Common myeloid progenitor, CD34-positive (primary cell): ENCODE results near the gene FRY.

Source experiments
- CTCF ChIA-PET: fragments of 350-600 bp; sonication (Branson Sonifier 250); formaldehyde crosslinking; loops from one replicate; lab custom pipeline; 2021; ENCODE audit warnings: antibody characterized with exemption; lab: Charles Lee
- POLR2A ChIA-PET: fragments of 350-600 bp; sonication (Branson Sonifier 250); formaldehyde crosslinking; loops from one replicate; lab custom pipeline; 2021; ENCODE audit warnings: antibody characterized with exemption; lab: Charles Lee
- DNase-seq, 3 donors: peaks; one replicate each; pipeline versions ENCODE4 v3.0.0 to v3.0.0-alpha.2; 2013
- H3K27ac ChIP-seq, 2 experiments: 1 replicate in 1 of 2; 2 replicates in 1 of 2; pipeline ENCODE4 v1.7.0; 2013; ENCODE audit warnings: inconsistent platforms in 2 of 2, low read length in 2 of 2, mild to moderate bottlenecking in 2 of 2, low read depth in 1 of 2, moderate library complexity in 1 of 2; ENCODE audit not compliant: severe bottlenecking in 2 of 2, insufficient read depth in 1 of 2, poor library complexity in 1 of 2
- H3K27me3 ChIP-seq, 5 experiments: replicated peaks in 2 of 5; 1 replicate in 3 of 5; 2 replicates in 2 of 5; pipeline versions ENCODE4 v1.6.1 to v1.7.0; 2013; ENCODE audit warnings: low read length in 4 of 5, mild to moderate bottlenecking in 2 of 5, moderate library complexity in 2 of 5, inconsistent platforms in 1 of 5; ENCODE audit not compliant: insufficient read depth in 5 of 5, control insufficient read depth in 4 of 5
- H3K36me3 ChIP-seq, 4 experiments: 1 replicate in 2 of 4; 2 replicates in 2 of 4; pipeline versions ENCODE4 v1.6.1 to v1.7.0; 2013; ENCODE audit warnings: low read length in 3 of 4, control low read depth in 1 of 4, mild to moderate bottlenecking in 1 of 4; ENCODE audit not compliant: control insufficient read depth in 4 of 4, insufficient read depth in 4 of 4
- H3K4me1 ChIP-seq, 4 experiments: 1 replicate in 3 of 4; 2 replicates in 1 of 4; pipeline versions ENCODE4 v1.6.1 to v1.7.1; 2013; ENCODE audit warnings: low read length in 3 of 4, mild to moderate bottlenecking in 3 of 4, control low read depth in 1 of 4, inconsistent platforms in 1 of 4, moderate library complexity in 1 of 4; ENCODE audit not compliant: control insufficient read depth in 4 of 4, insufficient read depth in 4 of 4; ENCODE audit errors: control extremely low read depth in 1 of 4
- H3K4me3 ChIP-seq, 7 experiments: 1 replicate in 4 of 7; 2 replicates in 3 of 7; pipeline versions ENCODE4 v1.5.1 to v1.7.0; 2013; ENCODE audit warnings: mild to moderate bottlenecking in 7 of 7, low read length in 6 of 7, moderate library complexity in 6 of 7, inconsistent platforms in 2 of 7, low read depth in 2 of 7, control low read depth in 1 of 7; ENCODE audit not compliant: insufficient read depth in 4 of 7, control insufficient read depth in 1 of 7; ENCODE audit errors: extremely low read depth in 1 of 7
- H3K9me3 ChIP-seq, 5 experiments: 1 replicate in 4 of 5; 2 replicates in 1 of 5; pipeline versions ENCODE4 v1.6.1 to v1.7.1; 2013; ENCODE audit warnings: low read length in 4 of 5, mild to moderate bottlenecking in 2 of 5, inconsistent platforms in 1 of 5, low read depth in 1 of 5, moderate library complexity in 1 of 5; ENCODE audit not compliant: control insufficient read depth in 4 of 5, insufficient read depth in 2 of 5; ENCODE audit errors: control extremely low read depth in 1 of 5
- whole genome bisulfite sequencing: methylation state at CpG from one replicate; pipeline ENCODE4 v1.1.5; 2013; ENCODE audit not compliant: insufficient coverage; 5-methylcytosine and 5-hydroxymethylcytosine counted together

FRY gene

DNA sequence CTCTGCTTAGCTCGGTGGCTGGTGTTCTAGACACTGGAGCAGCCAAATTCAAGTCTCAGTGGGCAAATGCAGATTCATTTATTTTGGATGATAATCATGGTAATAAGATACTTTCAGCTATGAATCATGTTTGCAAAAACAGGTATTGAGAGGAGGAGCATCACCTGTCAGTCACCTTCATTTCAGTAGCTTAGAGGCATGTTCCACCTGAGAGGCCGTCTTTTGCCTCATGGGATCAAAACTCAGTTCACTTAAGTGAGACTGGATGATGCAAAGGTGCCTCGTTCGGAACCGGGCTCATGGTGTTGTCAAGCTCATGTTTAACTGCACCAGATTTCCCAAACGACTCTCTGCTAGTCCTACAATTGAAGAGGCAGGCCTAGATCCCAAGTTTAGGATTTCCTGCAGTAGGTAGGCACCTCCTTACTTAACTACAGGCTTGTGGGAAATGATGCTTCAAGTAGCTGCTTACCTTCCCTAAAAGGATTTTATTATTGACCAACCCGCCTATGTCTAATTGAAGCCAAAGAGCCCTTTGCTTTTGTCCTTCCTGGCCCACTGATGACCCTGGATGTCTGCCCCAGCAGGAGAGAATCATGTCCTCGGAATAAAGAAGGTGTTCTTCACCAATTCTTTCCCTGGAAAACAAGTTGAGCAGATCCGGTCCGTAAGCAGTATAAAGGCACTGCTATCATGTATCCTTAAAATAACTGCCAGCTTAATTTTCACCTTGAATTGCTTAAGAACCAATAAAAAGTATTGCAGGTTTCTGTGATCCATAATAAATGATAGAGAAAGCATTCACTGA, 223.5 kb downstream of the FRY start:
- Histone ChIP-seq H3K27ac (no peak overlapping the region), H3K4me3 (no peak overlapping the region), H3K9me3 (no peaks in the 10 kb centered on the region), H3K27me3 (no peaks in the 10 kb centered on the region), H3K36me3 (peaks cover 3 to 67% (median 12%) of the 10 kb centered on the region in 4 experiments), H3K4me1 (no peaks in the 10 kb centered on the region)
- ChIA-PET CTCF (interaction anchor here (0.8 to 1.5 kb wide), 4 partner anchors 9 to 18 kb away, joined by 4 to 5 read pairs (median 4); no protein-coding TSS in a partner anchor), POLR2A (no interaction called here)
- WGBS, result 94% methylated on average over 8 of the region's 10 CpGs
- DNase-seq, result no peak

GRCh38 chr13:32255724-32256109, 224.1 kb downstream of the FRY start:
- no peak overlapping the region for H3K27ac ChIP-seq
- no peaks in the 10 kb centered on the region for H3K27me3 ChIP-seq
- peaks cover 3 to 61% (median 12%) of the 10 kb centered on the region in 4 experiments for H3K36me3 ChIP-seq
- no CpG with 5 or more reads among the region's 6 CpGs for WGBS
- ChIA-PET CTCF (interaction anchor here (1.0 to 1.5 kb wide), 2 partner anchors 9 to 10 kb away, joined by 4 to 5 read pairs; no protein-coding TSS in a partner anchor), POLR2A (no interaction called here)
- H3K4me3 ChIP-seq, result no peak overlapping the region
- no peak for DNase-seq
- H3K4me1 ChIP-seq, result no peaks in the 10 kb centered on the region
- no peaks in the 10 kb centered on the region for H3K9me3 ChIP-seq

DNA sequence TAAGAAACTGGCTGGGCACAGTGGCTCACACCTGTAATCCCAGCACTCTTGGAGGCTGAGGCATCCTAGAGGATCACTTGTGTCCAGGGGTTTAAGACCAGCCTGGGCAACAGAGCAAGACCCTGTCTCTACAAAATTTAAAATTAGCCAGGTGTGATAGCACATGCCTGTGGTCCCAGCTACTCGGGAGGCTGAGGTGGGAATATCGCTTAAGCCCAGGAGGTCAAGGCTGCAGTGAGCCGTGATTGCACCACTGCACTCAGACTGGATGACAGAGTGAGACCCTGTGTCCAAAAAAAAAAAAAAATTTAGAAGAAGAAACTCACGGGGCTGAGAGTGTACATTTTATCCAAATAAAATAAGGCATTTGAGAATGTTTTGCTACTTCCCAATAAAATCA, 224.7 kb downstream of the FRY start:
- Histone ChIP-seq H3K4me3 (no peak overlapping the region), H3K9me3 (no peaks in the 10 kb centered on the region), H3K4me1 (no peaks in the 10 kb centered on the region), H3K27me3 (no peaks in the 10 kb centered on the region), H3K27ac (no peak overlapping the region), H3K36me3 (peaks cover 5 to 61% (median 13%) of the 10 kb centered on the region in 4 experiments)
- no peak for DNase-seq
- POLR2A ChIA-PET, result no interaction called here
- 100% methylated on average over 3 of the region's 4 CpGs for WGBS
- CTCF ChIA-PET, result interaction anchor here (0.6 to 1.8 kb wide), 4 partner anchors 11 to 429 kb away, joined by 3 to 6 read pairs (median 4); no protein-coding TSS in a partner anchor

- Histone ChIP-seq H3K4me3 (no peak overlapping the region), H3K27ac (no peak overlapping the region), H3K36me3 (peaks cover 5 to 67% (median 17%) of the 10 kb centered on the region in 4 experiments), H3K4me1 (no peaks in the 10 kb centered on the region), H3K9me3 (no peaks in the 10 kb centered on the region), H3K27me3 (no peaks in the 10 kb centered on the region)
- no peak for DNase-seq
- POLR2A ChIA-PET, result no interaction called here
- CTCF ChIA-PET, result interaction anchor here (1.1 to 1.8 kb wide), 4 partner anchors 12 to 217 kb away, joined by 3 to 6 read pairs (median 4); no protein-coding TSS in a partner anchor
These were observed 226.1 kb downstream of the FRY start for GRCh38 chr13:32257649-32258048.

DNA sequence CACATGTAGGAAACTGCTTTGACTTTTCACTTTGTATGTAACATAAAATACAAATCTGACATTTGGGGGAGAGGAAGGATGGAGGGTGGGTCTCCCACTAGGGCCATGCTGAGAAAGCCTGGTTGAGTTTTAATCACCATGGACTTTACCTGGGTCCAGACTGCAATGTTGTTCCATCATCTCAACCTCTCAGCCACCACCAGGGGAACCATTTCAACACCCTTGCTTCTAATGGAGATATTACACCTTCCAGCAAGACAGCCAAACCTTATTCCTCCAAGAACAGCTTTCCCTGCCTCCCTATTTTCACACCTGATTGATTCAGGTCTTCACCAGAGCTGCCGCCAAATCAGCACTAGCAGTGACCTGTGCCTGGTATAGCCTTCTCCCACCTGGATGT, 227.5 kb downstream of the FRY start:
- CTCF ChIA-PET, result no interaction called here

GRCh38 chr13:32261567-32261966, 230.0 kb downstream of the FRY start:
- 96% methylated on average over 8 of the region's 9 CpGs for WGBS
- Histone ChIP-seq H3K36me3 (peaks cover 5 to 68% (median 23%) of the 10 kb centered on the region in 4 experiments), H3K27me3 (no peaks in the 10 kb centered on the region), H3K4me1 (no peaks in the 10 kb centered on the region), H3K27ac (no peak overlapping the region), H3K9me3 (no peaks in the 10 kb centered on the region), H3K4me3 (no peak overlapping the region)
- no peak for DNase-seq
- ChIA-PET POLR2A (no interaction called here), CTCF (interaction anchor here (0.8 kb wide), 1 partner anchor 22 kb away, joined by 3 read pairs; no protein-coding TSS in a partner anchor)

More for the DNA sequence above, 227.5 kb downstream of the FRY start:
- Histone ChIP-seq H3K4me1 (no peaks in the 10 kb centered on the region), H3K36me3 (peaks cover 5 to 72% (median 15%) of the 10 kb centered on the region in 4 experiments), H3K27ac (no peak overlapping the region), H3K27me3 (no peaks in the 10 kb centered on the region), H3K9me3 (no peaks in the 10 kb centered on the region), H3K4me3 (no peak overlapping the region)
- POLR2A ChIA-PET, result no interaction called here
- no peak for DNase-seq
- 100% methylated on average over 1 of the region's 1 CpG for WGBS

GRCh38 chr13:32262165-32262564, 230.6 kb downstream of the FRY start:
- Histone ChIP-seq H3K36me3 (peaks cover 5 to 69% (median 24%) of the 10 kb centered on the region in 4 experiments), H3K4me1 (no peaks in the 10 kb centered on the region), H3K27ac (no peak overlapping the region), H3K27me3 (no peaks in the 10 kb centered on the region), H3K4me3 (no peak overlapping the region), H3K9me3 (no peaks in the 10 kb centered on the region)
- DNase-seq, result no peak
- WGBS, result no CpG with 5 or more reads among the region's 3 CpGs
- ChIA-PET CTCF (interaction anchor here (0.8 kb wide), 1 partner anchor 23 kb away, joined by 3 read pairs; no protein-coding TSS in a partner anchor), POLR2A (no interaction called here)
